ENCODE data around the gene TRABD2B. TPM values are rescaled to one million over a fixed set of nuclear protein-coding genes. Genes with fewer than 3 reads are reported as not detected.

TRABD2B gene
- total RNA-seq, 1 experiment from 2014 or later, result 0.36 TPM

DNA sequence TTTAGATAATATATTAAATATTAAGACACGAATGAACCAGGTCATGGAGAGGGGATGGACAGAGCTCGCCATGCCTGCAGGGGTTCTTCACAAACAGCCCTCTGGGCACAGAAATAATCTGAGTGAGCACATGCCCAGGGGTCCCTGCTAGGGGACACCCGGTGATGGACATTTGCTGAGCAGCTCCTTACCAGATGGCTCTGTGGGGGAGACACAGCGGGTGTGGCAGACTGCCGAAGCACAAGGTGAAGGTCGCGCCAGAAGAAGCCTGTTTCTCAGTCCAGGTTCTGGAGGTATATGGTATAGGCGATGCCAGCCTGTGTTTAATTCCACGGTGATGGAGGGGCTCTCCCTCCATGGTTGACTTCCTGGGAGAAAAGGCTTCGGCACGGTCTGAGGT lies 9.6 kb downstream of the TRABD2B start:
- no peaks in the 10 kb centered on the region for H3K36me3 ChIP-seq (ENCODE audit: control insufficient read depth, insufficient read depth, low read length)
- no peak overlapping the region for H3K4me3 ChIP-seq (ENCODE audit: low read depth, low read length)
- CTCF ChIA-PET, result no interaction called here
- no peaks in the 10 kb centered on the region for H3K9me3 ChIP-seq
- DNase-seq, result no peak
- intact Hi-C loops (cut with micrococcal nuclease; ENCODE audit: unreplicated experiment), result no loop called here
- Mint-ChIP-seq H3K27me3 (ENCODE audit: insufficient read depth, unreplicated experiment) (no peaks in the 10 kb centered on the region), H3K4me1 (ENCODE audit: low read depth, unreplicated experiment) (peaks cover 6% of the 10 kb centered on the region), H3K4me3 (ENCODE audit: unreplicated experiment) (no peak overlapping the region), H3K27ac (ENCODE audit: unreplicated experiment) (no peak overlapping the region), H3K9me3 (ENCODE audit: unreplicated experiment) (no peaks in the 10 kb centered on the region), H3K36me3 (ENCODE audit: insufficient read depth, unreplicated experiment) (no peaks in the 10 kb centered on the region)
- POLR2A ChIA-PET, result no interaction called here
- no TSS peak for BruUV-seq (replicated peaks)
- TF ChIP-seq, protein P1, sequence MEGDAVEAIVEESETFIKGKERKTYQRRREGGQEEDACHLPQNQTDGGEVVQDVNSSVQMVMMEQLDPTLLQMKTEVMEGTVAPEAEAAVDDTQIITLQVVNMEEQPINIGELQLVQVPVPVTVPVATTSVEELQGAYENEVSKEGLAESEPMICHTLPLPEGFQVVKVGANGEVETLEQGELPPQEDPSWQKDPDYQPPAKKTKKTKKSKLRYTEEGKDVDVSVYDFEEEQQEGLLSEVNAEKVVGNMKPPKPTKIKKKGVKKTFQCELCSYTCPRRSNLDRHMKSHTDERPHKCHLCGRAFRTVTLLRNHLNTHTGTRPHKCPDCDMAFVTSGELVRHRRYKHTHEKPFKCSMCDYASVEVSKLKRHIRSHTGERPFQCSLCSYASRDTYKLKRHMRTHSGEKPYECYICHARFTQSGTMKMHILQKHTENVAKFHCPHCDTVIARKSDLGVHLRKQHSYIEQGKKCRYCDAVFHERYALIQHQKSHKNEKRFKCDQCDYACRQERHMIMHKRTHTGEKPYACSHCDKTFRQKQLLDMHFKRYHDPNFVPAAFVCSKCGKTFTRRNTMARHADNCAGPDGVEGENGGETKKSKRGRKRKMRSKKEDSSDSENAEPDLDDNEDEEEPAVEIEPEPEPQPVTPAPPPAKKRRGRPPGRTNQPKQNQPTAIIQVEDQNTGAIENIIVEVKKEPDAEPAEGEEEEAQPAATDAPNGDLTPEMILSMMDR (IDR thresholded peaks at IDR 0.05; ENCODE audit: insufficient read depth in 1 of 2, low read depth in 1 of 2, low read length in 1 of 2, severe bottlenecking in 1 of 2, unreplicated experiment in 1 of 2), result no peak
- H3K4me1 ChIP-seq, result no peaks in the 10 kb centered on the region
- no peaks in the 10 kb centered on the region for H3K27me3 ChIP-seq (replicated peaks; ENCODE audit: control insufficient read depth, insufficient read depth, low read length)

DNA sequence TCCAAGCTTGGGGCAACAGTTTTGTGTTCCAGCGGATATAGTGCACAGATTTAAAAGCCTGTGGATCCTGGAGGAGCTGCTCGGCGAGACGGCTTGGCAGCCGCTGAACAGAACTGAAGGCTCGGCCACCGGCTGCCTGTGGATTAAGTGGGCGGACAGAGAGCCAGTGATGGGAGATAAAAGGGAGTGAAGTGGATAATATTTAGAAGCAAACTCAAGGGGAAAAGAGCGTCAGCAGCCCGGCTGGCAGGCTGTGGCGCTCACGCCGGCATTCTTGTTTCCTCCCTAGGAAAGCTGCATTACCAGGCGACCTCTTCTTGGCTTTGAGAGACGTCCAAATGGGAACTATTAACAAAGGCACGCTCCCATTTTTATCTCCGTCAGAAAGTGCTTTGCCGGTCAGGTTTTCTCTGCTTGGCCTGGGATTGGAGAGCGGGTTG lies 10.4 kb downstream of the TRABD2B start:
- Mint-ChIP-seq H3K27me3 (ENCODE audit: insufficient read depth, unreplicated experiment) (no peaks in the 10 kb centered on the region), H3K9me3 (ENCODE audit: unreplicated experiment) (no peaks in the 10 kb centered on the region), H3K4me3 (ENCODE audit: unreplicated experiment) (no peak overlapping the region), H3K27ac (ENCODE audit: unreplicated experiment) (no peak overlapping the region), H3K36me3 (ENCODE audit: insufficient read depth, unreplicated experiment) (no peaks in the 10 kb centered on the region), H3K4me1 (ENCODE audit: low read depth, unreplicated experiment) (peaks cover 6% of the 10 kb centered on the region)
- no peak for DNase-seq
- H3K4me3 ChIP-seq (ENCODE audit: low read depth, low read length), result no peak overlapping the region
- H3K27me3 ChIP-seq (replicated peaks; ENCODE audit: control insufficient read depth, insufficient read depth, low read length), result no peaks in the 10 kb centered on the region
- no TSS peak for BruUV-seq (replicated peaks)
- intact Hi-C loops (cut with micrococcal nuclease; ENCODE audit: unreplicated experiment), result no loop called here
- no peaks in the 10 kb centered on the region for H3K4me1 ChIP-seq
- H3K9me3 ChIP-seq, result no peaks in the 10 kb centered on the region
- H3K36me3 ChIP-seq (ENCODE audit: control insufficient read depth, insufficient read depth, low read length), result no peaks in the 10 kb centered on the region
- CTCF ChIA-PET, result no interaction called here
- POLR2A ChIA-PET, result no interaction called here
- TF ChIP-seq, protein P1 (IDR thresholded peaks at IDR 0.05; ENCODE audit: insufficient read depth in 1 of 2, low read depth in 1 of 2, low read length in 1 of 2, severe bottlenecking in 1 of 2, unreplicated experiment in 1 of 2), result no peak

DNA sequence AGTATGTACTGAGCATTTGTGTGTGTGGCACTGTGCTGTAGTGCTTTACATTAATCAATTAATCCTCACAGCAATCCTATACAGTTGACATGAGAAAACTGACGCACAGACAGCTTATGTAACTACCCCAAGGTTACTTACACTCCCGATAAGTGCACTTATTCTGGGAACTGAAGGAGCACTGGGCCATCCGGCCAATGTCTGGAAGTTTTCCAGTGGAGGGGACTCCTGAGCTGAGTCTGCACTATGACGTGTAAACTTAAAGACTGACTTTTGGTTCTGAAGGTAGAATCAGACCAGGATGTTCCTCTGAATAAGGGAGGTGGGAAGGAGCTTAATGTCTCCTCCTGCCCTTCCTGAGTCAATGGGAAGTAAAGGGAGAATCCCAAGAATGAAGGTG lies 12.2 kb downstream of the TRABD2B start:
- Mint-ChIP-seq H3K9me3 (ENCODE audit: unreplicated experiment) (peaks cover 9% of the 10 kb centered on the region), H3K27me3 (ENCODE audit: insufficient read depth, unreplicated experiment) (no peaks in the 10 kb centered on the region), H3K36me3 (ENCODE audit: insufficient read depth, unreplicated experiment) (no peaks in the 10 kb centered on the region), H3K4me3 (ENCODE audit: unreplicated experiment) (no peak overlapping the region), H3K27ac (ENCODE audit: unreplicated experiment) (no peak overlapping the region), H3K4me1 (ENCODE audit: low read depth, unreplicated experiment) (peaks cover 6% of the 10 kb centered on the region)
- TF ChIP-seq, protein P1 (IDR thresholded peaks at IDR 0.05; ENCODE audit: insufficient read depth in 1 of 2, low read depth in 1 of 2, low read length in 1 of 2, severe bottlenecking in 1 of 2, unreplicated experiment in 1 of 2), result no peak
- ChIA-PET CTCF (no interaction called here), POLR2A (no interaction called here)
- BruUV-seq (replicated peaks), result no TSS peak
- Histone ChIP-seq H3K4me3 (ENCODE audit: low read depth, low read length) (no peak overlapping the region), H3K4me1 (no peaks in the 10 kb centered on the region), H3K9me3 (no peaks in the 10 kb centered on the region), H3K36me3 (ENCODE audit: control insufficient read depth, insufficient read depth, low read length) (no peaks in the 10 kb centered on the region), H3K27me3 (replicated peaks; ENCODE audit: control insufficient read depth, insufficient read depth, low read length) (no peaks in the 10 kb centered on the region)
- no peak for DNase-seq
- intact Hi-C loops (cut with micrococcal nuclease; ENCODE audit: unreplicated experiment), result no loop called here
